ENCODE data around the gene NINL.

DNA sequence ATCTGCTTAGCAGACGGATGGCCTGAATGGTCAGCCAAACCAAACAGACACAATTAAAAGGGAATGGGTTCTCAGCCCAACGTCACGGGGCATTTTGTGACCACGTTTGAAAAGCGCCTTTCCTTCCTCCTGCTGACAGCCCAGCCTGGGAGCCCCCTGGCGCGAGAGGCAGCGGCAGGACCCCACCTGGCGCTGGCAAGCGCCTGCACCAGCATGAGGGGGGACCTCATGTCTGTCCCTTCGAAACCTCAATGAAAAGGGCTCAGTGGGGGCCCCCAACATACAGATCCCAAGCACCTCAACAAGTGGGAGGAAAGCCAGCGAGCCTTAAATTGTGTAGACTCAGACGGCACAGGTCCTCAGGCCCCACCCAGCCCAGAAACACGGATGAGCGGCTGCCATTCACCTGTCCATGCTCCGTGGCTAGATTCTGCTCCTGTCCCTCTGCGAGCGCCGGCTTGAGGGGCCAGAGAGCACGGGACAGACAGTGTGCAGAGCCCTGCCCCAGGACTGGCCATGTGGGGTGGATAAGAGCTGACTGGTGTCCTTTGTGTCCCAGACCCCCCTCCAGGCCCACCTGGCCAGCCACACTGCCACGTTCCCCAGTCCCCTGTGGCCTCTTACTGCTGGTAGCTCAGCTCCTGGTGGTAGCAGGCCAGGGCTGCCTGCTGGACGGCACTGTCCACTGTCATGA, 87.6 kb downstream of the NINL start:
- no peak for TF ChIP-seq POLR2AphosphoS5 (IDR thresholded peaks at IDR 0.05)
- TF ChIP-seq, protein P1, sequence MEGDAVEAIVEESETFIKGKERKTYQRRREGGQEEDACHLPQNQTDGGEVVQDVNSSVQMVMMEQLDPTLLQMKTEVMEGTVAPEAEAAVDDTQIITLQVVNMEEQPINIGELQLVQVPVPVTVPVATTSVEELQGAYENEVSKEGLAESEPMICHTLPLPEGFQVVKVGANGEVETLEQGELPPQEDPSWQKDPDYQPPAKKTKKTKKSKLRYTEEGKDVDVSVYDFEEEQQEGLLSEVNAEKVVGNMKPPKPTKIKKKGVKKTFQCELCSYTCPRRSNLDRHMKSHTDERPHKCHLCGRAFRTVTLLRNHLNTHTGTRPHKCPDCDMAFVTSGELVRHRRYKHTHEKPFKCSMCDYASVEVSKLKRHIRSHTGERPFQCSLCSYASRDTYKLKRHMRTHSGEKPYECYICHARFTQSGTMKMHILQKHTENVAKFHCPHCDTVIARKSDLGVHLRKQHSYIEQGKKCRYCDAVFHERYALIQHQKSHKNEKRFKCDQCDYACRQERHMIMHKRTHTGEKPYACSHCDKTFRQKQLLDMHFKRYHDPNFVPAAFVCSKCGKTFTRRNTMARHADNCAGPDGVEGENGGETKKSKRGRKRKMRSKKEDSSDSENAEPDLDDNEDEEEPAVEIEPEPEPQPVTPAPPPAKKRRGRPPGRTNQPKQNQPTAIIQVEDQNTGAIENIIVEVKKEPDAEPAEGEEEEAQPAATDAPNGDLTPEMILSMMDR (IDR thresholded peaks at IDR 0.05 in 8 of 11, conservative IDR thresholded peaks at IDR 0.05 in 3 of 11), result no peak
- TF ChIP-seq POLR2A (IDR thresholded peaks at IDR 0.05), result no peak

All from spleen (tissue), 7 donors.